SK-N-MC (cell line): ENCODE data around the gene RNFT2.
"Not testable (repeated sequence)": the region's sequence is repeated elsewhere in the genome, so short reads cannot be mapped to it uniquely, and the experiment has no call there.

ENCODE experiments used
- DNase-seq: peaks from one replicate; pipeline ENCODE4 v3.0.0-alpha.2; 2011; ENCODE audit warnings: low read depth, low spot score
- H3K27ac ChIP-seq: fragments of 200-600 bp; sonication (generic); 2 replicates; pipeline ENCODE4 v1.5.1; 2016; ENCODE audit warnings: mixed run types
- H3K36me3 ChIP-seq: fragments of 200-600 bp; sonication (generic); 2 replicates; pipeline ENCODE4 v1.6.1; 2017; ENCODE audit warnings: antibody characterized with exemption, low read length, mixed read lengths; ENCODE audit not compliant: insufficient read depth
- H3K4me3 ChIP-seq: fragments of 200-600 bp; sonication (generic); 2 replicates; pipeline ENCODE4 v1.5.1; 2016
- H3K9ac ChIP-seq: fragments of 200-600 bp; sonication (generic); 2 replicates; pipeline ENCODE4 v1.8.0; 2017; ENCODE audit warnings: mixed run types, mixed read lengths; ENCODE audit not compliant: insufficient read length
- H3K9me3 ChIP-seq: fragments of 200-600 bp; sonication (generic); 2 replicates; pipeline ENCODE4 v1.6.1; 2017; ENCODE audit warnings: low read depth, mild to moderate bottlenecking, antibody characterized with exemption, low read length, moderate library complexity, mixed read lengths
- EZH2 ChIP-seq: fragments of 200-600 bp; sonication (generic); IDR thresholded peaks from one replicate; pipeline ENCODE4 v1.6.1; 2017; ENCODE audit warnings: antibody characterized with exemption
- FOXP2 ChIP-seq: optimal IDR thresholded peaks from 2 replicates; pipeline ENCODE3; 2011; ENCODE audit warnings: mild to moderate bottlenecking, moderate library complexity; ENCODE audit not compliant: insufficient read depth; ENCODE audit errors: extremely low read length, control extremely low read depth
- POLR2AphosphoS5 ChIP-seq: IDR thresholded peaks from 2 replicates; pipeline ENCODE4 v1.6.1; 2012; ENCODE audit warnings: mild to moderate bottlenecking, low read depth, low read length, borderline replicate concordance

Gene RNFT2

GRCh38 chr12:116734156-116734768, 3.9 kb upstream of the RNFT2 start:
- no peak overlapping the region for H3K9ac ChIP-seq
- no peak overlapping the region for H3K27ac ChIP-seq
- peaks cover 9% of the 10 kb centered on the region; the same call in 1 of the 2 replicates for H3K36me3 ChIP-seq
- H3K4me3 ChIP-seq, result no peak overlapping the region
- no peak for TF ChIP-seq POLR2AphosphoS5
- TF ChIP-seq EZH2, result no peak
- no peak for TF ChIP-seq FOXP2
- H3K9me3 ChIP-seq, result no peaks in the 10 kb centered on the region
- DNase-seq, result no peak

GRCh38 chr12:116735084-116735483, 3.0 kb upstream of the RNFT2 start:
- no peak for DNase-seq
- Histone ChIP-seq H3K36me3 (peaks cover 9% of the 10 kb centered on the region; the same call in 1 of the 2 replicates), H3K27ac (no peak overlapping the region)

GRCh38 chr12:116735951-116736599, 2.0 kb upstream of the RNFT2 start:
- Histone ChIP-seq H3K9ac (peak overlapping the region; percentile 26), H3K36me3 (peaks cover 9% of the 10 kb centered on the region; the same call in 1 of the 2 replicates), H3K27ac (no peak overlapping the region), H3K9me3 (no peaks in the 10 kb centered on the region), H3K4me3 (peak overlapping the region; percentile 97)
- no peak for DNase-seq
- TF ChIP-seq EZH2 (no peak), FOXP2 (no peak), POLR2AphosphoS5 (no peak)

More at GRCh38 chr12:116735084-116735483, 3.0 kb upstream of the RNFT2 start:
- H3K9me3 ChIP-seq, result no peaks in the 10 kb centered on the region
- TF ChIP-seq POLR2AphosphoS5 (no peak), EZH2 (no peak), FOXP2 (no peak)
- H3K4me3 ChIP-seq, result no peak overlapping the region
- H3K9ac ChIP-seq, result no peak overlapping the region

GRCh38 chr12:116736962-116737773, 947 bp upstream of the RNFT2 start:
- DNase-seq, result no peak

GRCh38 chr12:116739381-116739887, 1.3 kb downstream of the RNFT2 start:
- DNase-seq, result no peak
- Histone ChIP-seq H3K9me3 (no peaks in the 10 kb centered on the region), H3K9ac (no peak overlapping the region), H3K36me3 (peaks cover 6% of the 10 kb centered on the region; the same call in 1 of the 2 replicates), H3K4me3 (no peak overlapping the region), H3K27ac (no peak overlapping the region)
- TF ChIP-seq EZH2, result no peak
- TF ChIP-seq FOXP2, result no peak
- TF ChIP-seq POLR2AphosphoS5, result no peak

More at GRCh38 chr12:116736962-116737773, 947 bp upstream of the RNFT2 start:
- H3K9me3 ChIP-seq, result no peaks in the 10 kb centered on the region
- H3K4me3 ChIP-seq, result peak overlapping the region; percentile 97
- TF ChIP-seq EZH2, result no peak
- TF ChIP-seq FOXP2, result no peak
- TF ChIP-seq POLR2AphosphoS5, result no peak
- H3K9ac ChIP-seq, result peak overlapping the region; percentile 74
- no peak overlapping the region for H3K27ac ChIP-seq
- H3K36me3 ChIP-seq, result peaks cover 9% of the 10 kb centered on the region; the same call in 1 of the 2 replicates

GRCh38 chr12:116742787-116743186, 4.7 kb downstream of the RNFT2 start:
- not testable (repeated sequence) for H3K36me3 ChIP-seq, DNase-seq, H3K9me3 ChIP-seq, H3K27ac ChIP-seq, H3K4me3 ChIP-seq, H3K9ac ChIP-seq

GRCh38 chr12:116744766-116745165, 6.7 kb downstream of the RNFT2 start:
- Histone ChIP-seq H3K27ac (no peak overlapping the region), H3K4me3 (no peak overlapping the region), H3K9ac (no peak overlapping the region), H3K36me3 (no peaks in the 10 kb centered on the region), H3K9me3 (no peaks in the 10 kb centered on the region)
- no peak for DNase-seq
- TF ChIP-seq FOXP2 (no peak), POLR2AphosphoS5 (no peak), EZH2 (no peak)

GRCh38 chr12:116745554-116745953, 7.4 kb downstream of the RNFT2 start:
- TF ChIP-seq POLR2AphosphoS5 (no peak), EZH2 (no peak), FOXP2 (no peak)
- H3K36me3 ChIP-seq, result no peaks in the 10 kb centered on the region
- H3K27ac ChIP-seq, result no peak overlapping the region
- no peaks in the 10 kb centered on the region for H3K9me3 ChIP-seq
- H3K9ac ChIP-seq, result no peak overlapping the region
- DNase-seq, result no peak
- no peak overlapping the region for H3K4me3 ChIP-seq
